GM21423 (cell line): ENCODE results near the gene ANAPC16.
A peak's percentile ranks its signal among the peaks of the same experiment; 100 is the strongest.
"Not testable (repeated sequence)": the region's sequence is repeated elsewhere in the genome, so short reads cannot be mapped to it uniquely, and the experiment has no call there.

Experiments
- ATAC-seq: cut with Tn5 transposase; IDR thresholded peaks from one replicate; pipeline ENCODE4 v1.9.1; 2021; ENCODE audit warnings: mild to moderate bottlenecking, moderate library complexity; ENCODE audit not compliant: unreplicated experiment

Gene ANAPC16

DNA sequence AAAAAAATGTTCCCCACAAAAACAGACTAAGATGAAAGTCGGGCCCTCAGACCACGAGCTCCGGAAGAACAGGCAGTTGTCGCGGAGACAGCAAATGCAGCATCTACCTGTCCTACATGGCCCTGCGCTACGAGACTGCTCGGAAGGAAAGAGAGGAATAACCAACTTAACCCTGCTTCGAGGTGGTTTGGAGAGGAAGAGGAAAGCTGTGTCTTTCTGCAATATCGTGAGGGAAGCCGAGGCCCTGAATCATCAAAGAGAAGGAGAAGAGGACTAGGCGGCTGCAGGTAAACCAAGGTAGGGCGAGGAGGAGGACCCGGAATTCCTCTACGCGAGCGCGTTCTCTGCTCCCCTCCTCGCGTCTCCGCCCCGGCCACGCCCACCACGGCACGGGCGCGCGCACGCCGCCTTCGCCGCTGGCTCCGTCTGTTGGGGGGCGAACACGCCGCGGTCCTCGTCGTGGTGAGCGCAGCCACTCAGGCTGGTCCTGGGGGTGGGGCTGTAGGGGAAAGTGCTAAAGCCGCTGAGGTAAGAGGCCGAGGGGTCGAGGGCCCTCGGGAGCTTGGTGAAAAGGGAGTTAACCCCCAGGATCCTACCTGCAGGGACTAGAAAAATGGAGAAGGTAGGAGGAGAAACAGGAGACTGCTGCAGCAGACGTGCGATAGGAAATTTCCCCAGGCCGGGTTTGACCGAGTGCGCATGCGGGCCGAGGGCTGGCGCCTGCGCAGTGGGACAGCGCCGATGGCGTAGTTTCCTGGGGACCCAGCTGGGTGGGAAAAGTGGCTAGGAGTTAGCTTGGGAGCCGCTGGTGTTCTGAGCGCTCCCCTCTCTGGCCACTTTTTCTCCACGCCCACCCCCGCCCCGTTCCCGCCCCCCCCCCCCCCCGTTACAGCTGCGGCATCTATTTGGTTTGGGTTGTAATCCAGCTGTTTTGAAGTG is at the start of gene ANAPC16, which contains the start of gene ASCC1:
TSS of gene ANAPC16 (plus strand) at position 402 of the 939 bp plus-strand sequence. CDS start 7,903 bp downstream, outside the sequence.
TSS of gene ASCC1 (minus strand) at position 666 of the 939 bp plus-strand sequence. CDS start 2,978 bp downstream, outside the sequence.
- peak; percentile 83 for ATAC-seq

DNA sequence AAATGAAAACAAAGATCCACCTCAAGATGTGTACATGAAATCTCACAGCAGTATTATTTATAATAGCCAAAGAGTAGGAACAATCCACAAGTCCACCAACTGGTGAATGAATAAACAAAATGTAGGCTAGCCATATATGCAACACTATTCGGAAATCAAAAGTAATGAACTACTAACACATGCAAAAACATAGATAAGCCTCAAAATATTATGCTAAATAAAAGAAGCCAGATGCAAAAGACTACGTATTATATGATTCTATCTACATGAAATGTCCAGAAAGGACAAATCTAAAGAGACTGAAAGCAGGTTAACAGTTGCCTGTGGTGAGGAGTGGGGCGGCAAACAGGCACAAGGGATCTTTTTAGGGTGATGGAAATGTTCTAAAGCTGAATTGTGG is 48.7 kb upstream of the ANAPC16 start:
- ATAC-seq: no peak

DNA sequence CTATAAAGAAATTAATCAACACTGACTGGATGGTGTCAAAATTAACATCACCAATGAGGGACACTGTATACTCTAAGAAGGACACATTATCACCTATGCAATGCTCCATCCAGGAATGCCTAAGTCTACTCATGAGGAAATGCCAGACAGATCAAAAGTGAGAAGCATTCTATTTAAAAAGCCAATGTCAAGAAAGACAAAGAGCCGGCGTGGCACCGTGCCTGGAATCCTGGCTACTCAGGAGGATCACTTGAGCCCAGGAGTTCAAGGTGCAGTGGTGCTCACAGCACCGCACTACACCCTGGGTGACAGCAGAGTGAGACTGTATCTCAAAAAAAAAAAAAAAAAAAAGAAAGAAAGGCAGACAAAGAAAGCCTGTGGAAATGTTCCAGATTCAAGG is 45.5 kb upstream of the ANAPC16 start:
- no peak for ATAC-seq

DNA sequence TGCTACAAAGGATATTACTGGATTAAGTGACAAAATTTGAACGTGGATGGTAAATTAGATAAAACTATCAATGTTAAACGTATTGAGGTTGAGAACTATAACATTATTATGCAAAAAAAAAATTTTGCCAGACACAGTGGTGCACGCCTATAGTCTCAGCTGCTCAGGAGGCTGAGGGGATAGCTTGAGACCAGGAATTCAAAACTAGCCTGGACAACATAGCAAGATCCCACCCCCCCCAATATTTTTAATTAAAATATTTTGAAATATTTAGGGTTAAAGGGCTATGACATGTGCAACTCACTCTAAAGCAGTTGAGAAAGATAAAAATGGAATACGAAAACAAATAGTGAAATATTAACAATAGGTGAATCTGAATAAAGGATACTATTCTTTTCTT is 45.1 kb upstream of the ANAPC16 start:
- ATAC-seq: no peak

DNA sequence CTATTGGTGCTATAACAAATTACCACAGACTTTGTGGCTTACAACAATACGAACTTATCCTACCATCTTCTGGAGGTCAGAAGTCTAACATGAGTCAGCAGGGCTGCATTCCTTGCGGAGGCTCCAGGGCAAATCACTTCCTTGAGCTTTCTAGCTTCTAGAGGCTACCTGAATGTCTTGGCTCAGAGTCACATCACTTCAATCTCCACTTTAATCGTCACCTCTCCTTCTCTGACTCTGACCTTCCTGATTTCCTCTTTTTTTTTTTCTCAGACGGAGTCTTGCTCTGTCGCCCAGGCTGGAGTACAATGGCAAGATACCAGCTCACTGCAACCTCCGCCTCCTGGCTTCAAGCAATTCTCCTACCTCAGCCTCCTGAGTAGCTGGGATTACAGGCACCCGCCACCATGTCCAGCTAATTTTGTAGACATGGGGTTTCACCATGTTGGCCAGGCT is 44.6 kb upstream of the ANAPC16 start:
- no peak for ATAC-seq

DNA sequence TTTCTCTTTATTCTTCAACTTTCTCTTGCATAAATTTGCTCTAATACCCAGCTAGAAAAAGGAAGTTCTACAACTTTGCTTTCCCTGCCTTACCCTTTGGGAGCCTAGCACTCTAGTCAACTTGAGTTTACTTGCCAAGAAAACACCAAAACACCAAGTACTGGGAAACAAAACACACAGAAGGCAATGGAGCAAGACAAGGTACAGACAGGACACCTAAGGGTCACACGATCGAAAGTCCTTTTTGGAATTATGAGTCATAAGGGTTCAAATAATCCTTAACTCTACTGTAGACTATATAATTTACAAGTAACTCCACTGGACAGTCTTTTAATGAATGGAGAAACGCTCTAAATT is 42.6 kb upstream of the ANAPC16 start:
- no peak for ATAC-seq

DNA sequence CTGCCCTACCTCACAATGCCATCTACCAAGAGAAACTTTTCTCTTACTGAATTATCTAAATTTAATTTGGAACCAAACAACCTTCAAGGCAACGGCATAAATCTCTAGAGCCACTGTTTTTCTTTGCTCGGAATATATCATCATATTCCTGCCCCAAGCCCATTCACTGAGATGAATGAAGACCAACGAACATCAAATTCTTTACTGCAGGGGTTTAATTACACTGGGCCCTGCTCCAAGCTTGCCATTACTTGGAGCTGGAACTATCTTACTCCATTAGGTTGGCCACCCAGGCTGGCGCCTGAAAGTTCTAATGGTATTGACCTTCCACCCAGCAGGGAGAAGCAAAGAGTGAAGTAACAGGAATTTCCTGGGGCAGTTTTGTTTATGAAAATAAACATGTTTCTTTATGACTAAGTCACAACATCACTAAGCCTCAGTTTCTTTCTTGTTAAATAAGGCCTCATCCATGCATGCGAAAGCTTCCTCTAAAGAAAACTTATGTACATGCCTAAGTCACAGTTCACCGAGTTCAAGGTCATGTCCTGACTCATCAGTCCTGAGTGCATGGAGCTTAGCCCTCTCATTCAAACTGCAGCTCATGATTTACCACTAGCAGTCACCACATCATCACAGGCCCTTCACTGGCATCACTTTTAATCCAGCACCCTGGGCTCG is 42.1 kb upstream of the ANAPC16 start:
- no peak for ATAC-seq

DNA sequence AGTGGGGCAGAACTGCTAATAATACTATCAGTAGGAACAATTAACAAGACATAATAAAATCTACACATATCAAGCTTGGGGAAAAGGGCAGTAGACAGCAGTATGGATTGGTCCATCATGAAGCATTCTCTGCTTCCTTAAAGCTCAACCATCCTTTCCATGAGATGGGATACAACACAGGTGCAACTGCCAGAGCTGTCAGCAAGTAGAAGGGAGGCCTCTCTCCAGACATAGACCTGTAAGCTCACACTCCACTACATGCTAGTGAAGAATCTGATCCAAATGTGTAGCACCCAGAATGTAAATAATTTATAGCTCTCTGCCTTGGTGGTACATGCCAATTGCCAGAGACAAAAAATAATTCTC is 41.5 kb upstream of the ANAPC16 start:
- ATAC-seq: no peak

DNA sequence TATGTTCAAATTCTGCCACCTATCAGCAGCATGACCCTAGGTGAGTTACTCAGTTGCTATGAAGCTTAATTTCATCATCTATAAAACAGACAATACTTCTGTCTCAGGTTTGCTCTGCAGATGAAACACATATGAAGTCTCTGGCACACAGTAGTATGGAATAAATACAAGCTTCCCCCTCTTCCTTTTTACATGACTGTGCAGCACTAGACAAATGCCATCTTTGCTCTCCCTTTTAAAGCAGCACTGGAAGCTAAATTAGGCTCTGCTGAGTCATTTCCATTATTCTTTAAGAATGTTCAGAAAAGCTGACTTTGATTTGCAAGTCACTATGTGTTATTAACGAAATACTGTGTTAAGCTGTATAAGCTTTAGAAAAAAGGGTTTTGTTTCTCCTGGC is 40.7 kb upstream of the ANAPC16 start:
- ATAC-seq: no peak

DNA sequence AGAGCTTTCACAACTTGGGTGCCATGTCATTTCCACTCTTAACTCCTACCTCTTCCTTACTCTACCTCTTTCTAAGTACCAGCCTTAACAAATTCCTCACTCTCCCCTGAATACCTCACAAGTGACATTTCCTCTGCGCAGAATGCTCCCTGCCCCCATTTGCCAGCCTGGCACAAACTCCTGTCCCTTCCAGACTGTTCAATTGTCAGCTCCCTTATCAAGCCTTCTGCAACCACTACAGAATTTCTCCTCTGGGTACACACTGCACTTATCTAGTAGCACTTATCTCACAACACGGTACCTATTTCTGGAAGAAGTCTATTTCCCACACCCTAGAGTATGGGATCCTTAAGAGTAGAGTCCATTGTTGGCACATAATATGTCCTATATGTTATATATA is 39.1 kb upstream of the ANAPC16 start:
- ATAC-seq: no peak

DNA sequence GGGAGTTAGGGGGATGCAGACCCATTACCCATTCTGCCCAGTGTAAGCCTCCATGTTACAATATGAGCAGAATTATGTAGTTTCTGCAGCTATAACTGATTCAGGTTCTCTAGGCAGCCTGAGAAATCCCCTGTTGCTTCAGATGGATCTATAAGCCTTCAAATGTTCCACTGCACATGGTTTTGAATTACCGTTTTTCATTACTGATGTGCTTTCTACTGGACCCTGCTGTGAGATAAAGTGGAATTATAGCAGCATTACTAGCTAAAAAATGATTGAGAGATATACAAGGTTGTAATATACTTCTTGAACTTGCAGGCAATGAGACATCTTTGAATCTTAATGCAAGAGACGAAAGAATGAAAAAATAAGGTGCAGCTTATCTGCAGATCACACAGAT is 38.4 kb upstream of the ANAPC16 start:
- no peak for ATAC-seq

DNA sequence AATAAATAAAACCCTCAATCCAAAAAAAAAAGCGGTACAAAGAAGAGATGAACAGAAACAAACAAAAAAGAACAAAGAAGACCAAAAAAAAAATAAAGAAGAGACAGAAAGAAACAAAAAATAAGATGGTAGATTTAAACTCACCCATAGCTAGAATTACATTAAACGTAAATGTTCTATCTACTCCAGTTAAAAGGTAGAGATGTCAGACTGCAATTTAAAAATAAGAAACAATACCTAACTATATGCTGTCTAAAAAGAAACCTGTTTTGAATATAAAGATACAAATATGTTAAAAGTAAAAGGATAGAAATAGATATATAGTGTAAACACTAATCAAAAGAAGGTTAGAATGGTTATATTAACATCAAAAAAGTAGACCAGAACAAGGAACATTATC is 31.7 kb upstream of the ANAPC16 start:
- ATAC-seq: no peak

DNA sequence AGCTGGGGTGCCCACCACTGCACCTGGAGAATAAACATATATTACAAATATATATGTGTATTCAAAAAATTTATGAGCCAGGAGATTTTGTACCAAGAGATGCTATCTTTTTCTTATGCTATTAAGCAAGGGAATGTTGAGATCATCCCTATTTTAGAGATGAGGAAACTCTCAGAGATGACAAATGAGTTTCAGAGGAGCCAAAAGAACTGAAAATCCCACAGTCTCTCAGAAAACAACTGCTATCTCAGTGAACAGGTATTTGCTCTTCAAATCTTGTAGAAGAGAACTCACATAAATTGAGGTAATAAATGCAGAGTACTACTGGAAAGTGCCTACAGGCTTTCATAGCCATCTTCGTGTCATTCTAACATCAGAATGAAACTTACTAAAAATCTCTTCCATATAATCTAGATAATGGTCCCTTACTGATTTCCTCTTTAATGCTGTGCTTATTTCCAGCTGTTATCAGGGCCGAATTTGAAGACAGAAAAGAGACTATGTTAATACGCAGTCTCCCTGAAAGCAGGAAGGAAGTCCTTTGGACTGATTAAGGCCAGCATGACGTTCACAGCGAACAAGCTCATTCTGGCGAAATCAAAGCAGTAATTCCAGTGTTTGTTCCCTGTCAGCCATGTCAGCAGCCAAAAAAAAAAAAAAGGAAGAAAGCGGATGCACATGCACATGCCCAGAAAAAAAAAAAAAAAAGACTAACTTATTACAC is 29.4 kb upstream of the ANAPC16 start:
- ATAC-seq: no peak

DNA sequence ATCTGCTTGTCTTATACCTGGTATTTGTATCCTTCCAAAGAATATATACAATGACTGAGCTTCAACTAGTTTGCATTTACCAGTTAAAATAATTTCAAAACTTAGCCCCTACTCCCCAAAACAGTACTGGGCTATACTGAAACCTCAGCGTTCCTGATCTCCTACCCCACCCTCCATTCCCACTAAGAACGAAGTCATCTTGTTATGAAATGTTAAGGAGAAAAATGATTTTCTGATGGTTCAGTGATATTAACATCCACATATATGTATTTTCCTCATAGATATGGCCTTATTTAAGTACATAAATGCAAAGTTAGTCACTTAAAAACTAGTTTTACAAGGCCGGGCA is 28.9 kb upstream of the ANAPC16 start:
- no peak for ATAC-seq

DNA sequence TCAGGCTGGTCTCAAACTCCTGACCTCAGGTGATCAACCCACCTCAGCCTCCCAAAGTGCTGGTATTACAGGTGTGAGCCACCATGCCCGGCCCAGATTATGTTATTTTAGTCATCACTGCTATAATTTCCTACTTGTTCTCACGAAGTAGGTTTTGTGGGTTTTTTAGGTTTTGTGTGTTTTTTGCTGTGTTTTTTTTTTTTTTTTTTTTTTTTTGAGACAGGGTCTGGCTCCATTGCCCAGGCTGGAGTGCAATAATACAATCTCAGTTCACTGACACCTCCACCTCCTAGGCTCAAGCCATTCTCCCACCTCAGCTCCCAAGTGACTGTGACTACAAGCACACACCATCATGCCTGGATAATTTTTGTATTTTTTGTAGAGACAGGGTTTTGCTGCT is 20.9 kb upstream of the ANAPC16 start:
- ATAC-seq: no peak

DNA sequence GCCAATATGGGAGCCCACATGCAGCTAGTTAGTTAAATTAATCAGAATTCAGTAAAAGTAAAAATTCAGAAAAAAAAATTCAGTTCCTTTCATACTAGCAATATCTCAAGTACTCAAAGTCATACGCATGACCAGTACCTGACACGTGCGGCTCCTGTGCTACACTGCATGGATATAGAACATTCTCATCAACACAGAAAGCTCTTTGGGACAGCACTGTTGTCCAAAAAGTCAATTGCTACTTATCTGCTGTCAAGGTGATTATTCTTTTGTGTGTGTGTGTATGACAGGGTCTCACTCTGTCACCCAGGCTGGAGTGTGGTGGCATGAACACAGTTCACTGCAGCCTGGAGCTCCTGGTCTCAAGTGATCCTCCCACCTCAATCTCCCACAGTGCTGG is 14.9 kb upstream of the ANAPC16 start:
- ATAC-seq: no peak

DNA sequence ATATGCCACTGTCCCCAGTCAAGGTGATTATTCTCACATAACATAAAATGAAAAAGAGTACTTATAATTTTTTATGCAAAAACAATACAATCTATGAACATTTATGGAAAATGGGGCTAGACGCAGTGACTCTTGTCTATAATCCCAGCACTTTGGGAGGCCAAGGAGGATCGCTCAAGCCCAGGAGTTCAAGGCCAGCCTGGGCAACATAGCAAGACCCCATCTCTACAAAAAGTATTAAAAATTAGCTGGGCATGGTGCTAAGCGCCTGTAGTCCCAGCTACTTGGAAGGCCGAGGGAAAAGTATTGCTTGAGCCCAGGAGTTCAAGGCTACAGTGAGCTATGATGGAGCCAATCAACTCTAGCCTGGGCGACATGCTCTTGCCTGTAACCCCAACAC is 14.5 kb upstream of the ANAPC16 start:
- ATAC-seq: no peak

DNA sequence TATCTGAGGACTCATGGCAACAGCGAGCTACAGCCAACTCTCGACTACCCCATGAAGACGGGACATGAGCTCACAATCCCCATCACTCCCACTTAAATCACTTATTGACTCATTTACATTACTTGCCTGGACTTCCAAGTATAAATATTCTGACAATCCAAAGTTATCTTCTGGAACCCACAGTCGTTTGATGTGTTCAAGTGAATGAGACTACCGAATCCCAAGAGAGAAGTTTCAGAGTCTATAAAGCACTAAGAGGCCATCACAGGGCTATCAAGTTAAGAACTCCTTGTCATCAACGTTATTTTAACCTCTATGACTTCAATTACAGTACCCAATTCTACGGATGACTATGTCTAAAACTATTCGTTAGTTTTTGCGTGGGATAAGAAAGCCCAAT is 11.5 kb upstream of the ANAPC16 start:
- no peak for ATAC-seq

DNA sequence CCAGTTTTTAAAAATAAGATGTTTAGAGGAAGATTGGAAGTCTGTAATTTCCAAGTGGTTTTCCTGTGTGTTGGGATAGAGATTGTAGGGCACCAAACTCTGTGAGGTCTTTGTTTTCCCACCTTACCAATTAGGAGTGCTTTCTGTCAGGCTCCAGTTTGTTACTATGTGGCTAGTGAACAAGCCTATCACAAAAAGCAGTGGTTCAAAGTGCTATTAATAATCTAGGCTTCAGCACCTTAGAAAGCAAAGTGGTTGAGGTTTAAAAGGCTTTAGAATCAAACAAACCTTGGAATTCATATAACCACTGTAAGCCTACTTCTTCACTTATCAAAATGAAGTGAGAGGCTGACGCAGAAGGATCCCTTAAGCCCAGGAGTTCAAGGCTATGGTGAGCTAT is 11.1 kb upstream of the ANAPC16 start:
- no peak for ATAC-seq

DNA sequence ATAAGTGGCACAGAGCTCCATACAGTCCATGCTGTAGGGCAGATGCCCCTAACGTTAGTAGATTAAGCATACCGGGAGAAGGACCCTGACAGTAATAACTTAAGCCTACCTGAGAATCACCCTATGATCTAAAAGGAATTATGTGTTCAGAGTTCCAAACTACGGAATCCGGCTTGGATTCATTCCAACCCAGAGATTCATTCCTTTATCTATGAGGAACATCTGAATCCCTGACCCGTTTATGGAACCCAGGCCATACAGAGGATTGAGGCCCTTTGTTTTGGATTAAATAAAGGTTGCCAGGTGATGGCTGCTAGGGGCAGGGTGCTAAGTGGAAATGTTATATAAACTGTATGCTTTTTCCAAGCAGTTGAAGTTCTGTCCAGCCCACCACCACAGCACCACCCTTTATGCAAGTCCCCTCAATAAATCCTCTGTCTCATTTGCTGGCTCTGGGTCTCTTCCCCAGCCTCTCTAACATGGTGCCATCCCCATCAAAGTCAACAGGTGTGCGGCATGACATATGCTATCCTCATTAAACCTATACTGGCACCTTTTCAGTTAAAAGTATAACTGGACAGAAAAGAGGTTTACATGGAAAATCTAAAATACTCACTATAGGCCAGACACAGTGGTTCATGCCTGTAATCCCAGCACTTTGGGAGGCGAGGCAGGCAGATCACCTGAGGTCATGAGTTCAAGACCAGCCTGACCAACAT is 9.1 kb upstream of the ANAPC16 start:
- ATAC-seq: no peak

DNA sequence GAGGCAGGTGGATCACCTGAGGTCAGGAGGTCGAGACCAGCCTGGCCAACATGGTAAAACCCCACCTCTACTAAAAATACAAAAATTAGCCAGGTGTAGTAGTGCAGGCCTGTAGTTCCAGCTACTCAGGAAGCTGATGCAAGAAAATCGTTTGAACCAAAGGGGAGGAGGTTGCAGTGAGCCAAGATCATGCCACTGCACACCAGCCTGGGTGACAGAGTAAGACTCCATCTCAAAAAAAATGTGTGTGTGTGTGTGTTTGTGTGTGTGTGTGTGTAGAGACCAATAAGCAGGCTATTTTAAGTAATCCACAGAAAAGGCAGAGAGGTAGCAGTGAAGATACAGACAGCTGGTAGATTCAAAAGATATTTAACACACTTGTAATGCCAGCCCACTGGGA is 7.3 kb upstream of the ANAPC16 start:
- not testable (repeated sequence) for ATAC-seq
